ENCODE measurements around the gene CD55. TPM values are rescaled to one million over a fixed set of nuclear protein-coding genes. Genes with fewer than 3 reads are reported as not detected.

CD55 gene
- total RNA-seq, 1 donor from 2014 or later, result 512 TPM

DNA sequence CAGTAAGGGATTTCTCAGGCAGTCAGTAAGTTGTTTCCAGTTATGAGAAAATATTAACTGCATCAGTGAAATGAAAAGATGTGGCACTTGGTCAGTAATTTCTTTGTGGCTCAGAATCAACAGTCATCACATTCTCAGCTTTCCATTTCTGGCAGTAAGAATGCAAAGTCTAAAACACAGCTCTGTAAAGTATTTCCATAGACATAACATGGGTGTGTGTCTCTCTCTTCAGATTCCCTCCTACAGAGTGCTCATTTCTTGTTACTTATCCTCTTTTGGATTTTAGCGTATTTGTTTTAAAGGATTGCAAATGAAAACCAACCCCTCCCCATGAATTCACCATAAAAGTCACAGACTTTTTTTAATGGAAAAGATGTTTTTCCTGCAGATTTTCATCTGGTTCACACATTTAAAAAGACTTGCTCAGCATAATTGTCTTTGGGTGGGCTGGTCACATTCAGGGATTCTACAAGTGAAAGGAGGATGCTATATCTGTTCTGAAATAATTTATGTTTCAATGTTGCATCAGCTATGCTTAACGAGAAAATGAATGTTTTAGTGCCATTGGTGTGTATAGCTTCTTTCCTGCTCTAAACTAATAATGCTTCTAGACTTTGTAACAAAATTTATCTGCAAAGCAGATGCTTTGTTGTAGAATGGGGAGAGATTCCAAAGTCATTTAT is 34.6 kb upstream of the CD55 start:
- H3K27ac ChIP-seq, result no peak overlapping the region
- TF ChIP-seq, protein P1, sequence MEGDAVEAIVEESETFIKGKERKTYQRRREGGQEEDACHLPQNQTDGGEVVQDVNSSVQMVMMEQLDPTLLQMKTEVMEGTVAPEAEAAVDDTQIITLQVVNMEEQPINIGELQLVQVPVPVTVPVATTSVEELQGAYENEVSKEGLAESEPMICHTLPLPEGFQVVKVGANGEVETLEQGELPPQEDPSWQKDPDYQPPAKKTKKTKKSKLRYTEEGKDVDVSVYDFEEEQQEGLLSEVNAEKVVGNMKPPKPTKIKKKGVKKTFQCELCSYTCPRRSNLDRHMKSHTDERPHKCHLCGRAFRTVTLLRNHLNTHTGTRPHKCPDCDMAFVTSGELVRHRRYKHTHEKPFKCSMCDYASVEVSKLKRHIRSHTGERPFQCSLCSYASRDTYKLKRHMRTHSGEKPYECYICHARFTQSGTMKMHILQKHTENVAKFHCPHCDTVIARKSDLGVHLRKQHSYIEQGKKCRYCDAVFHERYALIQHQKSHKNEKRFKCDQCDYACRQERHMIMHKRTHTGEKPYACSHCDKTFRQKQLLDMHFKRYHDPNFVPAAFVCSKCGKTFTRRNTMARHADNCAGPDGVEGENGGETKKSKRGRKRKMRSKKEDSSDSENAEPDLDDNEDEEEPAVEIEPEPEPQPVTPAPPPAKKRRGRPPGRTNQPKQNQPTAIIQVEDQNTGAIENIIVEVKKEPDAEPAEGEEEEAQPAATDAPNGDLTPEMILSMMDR (IDR thresholded peaks at IDR 0.05), result no peak
- ATAC-seq, result no peak
- H3K4me1 ChIP-seq, result no peaks in the 10 kb centered on the region
- H3K27me3 ChIP-seq, result no peaks in the 10 kb centered on the region
- intact Hi-C loops (cut with DNase I), result no loop called here
- no peaks in the 10 kb centered on the region for H3K36me3 ChIP-seq
- H3K9me3 ChIP-seq, result no peaks in the 10 kb centered on the region
- DNase-seq, result no peak
- H3K4me3 ChIP-seq, result no peak overlapping the region

DNA sequence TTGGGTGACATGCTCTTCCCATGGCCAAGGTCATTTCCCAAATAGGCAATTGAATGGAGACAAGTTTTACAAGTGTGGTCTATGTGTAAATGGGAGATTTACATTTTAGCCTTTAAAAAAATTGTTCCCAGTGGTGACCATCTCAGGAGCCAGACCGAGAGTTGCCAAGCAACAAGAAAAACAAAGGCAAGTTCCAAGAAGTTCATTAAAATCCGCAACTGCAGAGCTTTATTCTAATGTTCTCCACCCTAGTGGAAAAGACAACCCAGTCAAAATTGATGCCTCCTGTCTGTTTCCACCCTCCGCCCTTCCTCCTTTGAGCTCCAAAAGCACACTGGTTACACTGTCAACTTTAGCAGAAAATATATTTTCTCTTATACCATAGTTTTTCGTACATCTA is 33.2 kb upstream of the CD55 start:
- H3K4me1 ChIP-seq, result no peaks in the 10 kb centered on the region
- intact Hi-C loops (cut with DNase I), result no loop called here
- no peaks in the 10 kb centered on the region for H3K27me3 ChIP-seq
- DNase-seq (no peak), ATAC-seq (no peak)
- H3K4me3 ChIP-seq, result no peak overlapping the region
- TF ChIP-seq, protein P1 (IDR thresholded peaks at IDR 0.05), result no peak
- no peaks in the 10 kb centered on the region for H3K9me3 ChIP-seq
- H3K36me3 ChIP-seq, result no peaks in the 10 kb centered on the region
- no peak overlapping the region for H3K27ac ChIP-seq

DNA sequence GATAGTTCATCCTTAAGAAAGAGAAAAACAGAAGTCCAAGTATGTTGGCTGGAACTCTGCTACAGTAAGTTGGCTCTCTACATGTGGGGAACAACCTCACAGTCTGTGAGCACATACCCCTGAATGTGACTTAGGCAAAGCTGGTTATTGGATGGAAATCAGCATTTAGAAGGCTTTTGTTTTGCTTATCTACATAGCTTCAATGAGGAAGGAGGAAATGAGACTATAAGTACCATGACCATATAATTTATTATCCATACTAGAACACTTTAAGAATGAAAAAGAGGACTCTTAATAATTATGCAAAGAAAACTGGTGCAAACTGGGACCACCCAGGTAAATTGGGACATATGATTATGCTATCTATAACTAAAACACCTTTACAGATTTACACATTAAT is 31.7 kb upstream of the CD55 start:
- DNase-seq (no peak), ATAC-seq (no peak)
- Histone ChIP-seq H3K4me3 (no peak overlapping the region), H3K36me3 (no peaks in the 10 kb centered on the region), H3K27me3 (no peaks in the 10 kb centered on the region), H3K9me3 (no peaks in the 10 kb centered on the region), H3K4me1 (no peaks in the 10 kb centered on the region), H3K27ac (no peak overlapping the region)
- intact Hi-C loops (cut with DNase I), result no loop called here
- TF ChIP-seq, protein P1 (IDR thresholded peaks at IDR 0.05), result no peak

DNA sequence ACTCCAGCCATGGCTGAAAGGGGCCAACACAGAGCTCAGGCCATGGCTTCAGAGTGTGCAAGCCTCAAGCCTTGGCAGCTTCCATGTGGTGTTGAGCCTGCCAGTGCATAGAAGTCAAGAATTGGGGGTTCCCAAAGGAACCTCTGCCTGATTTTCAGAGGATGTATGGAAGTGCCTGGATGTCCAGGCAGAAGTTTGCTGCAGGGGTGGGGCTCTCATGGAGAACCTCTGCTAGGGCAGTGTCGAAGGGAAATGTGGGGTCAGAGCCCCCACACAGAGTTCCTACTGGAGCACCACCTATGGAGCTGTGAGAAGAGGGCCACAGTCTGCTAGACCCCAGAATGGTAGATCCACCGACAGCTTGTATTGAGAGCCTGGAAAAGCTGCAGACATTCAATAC is 29.8 kb upstream of the CD55 start:
- intact Hi-C loops (cut with DNase I), result no loop called here
- no peak for ATAC-seq
- TF ChIP-seq, protein P1 (IDR thresholded peaks at IDR 0.05), result no peak
- no peak overlapping the region for H3K27ac ChIP-seq
- H3K4me3 ChIP-seq, result no peak overlapping the region
- no peaks in the 10 kb centered on the region for H3K4me1 ChIP-seq
- DNase-seq, result no peak
- no peaks in the 10 kb centered on the region for H3K36me3 ChIP-seq
- no peaks in the 10 kb centered on the region for H3K27me3 ChIP-seq
- H3K9me3 ChIP-seq, result no peaks in the 10 kb centered on the region

DNA sequence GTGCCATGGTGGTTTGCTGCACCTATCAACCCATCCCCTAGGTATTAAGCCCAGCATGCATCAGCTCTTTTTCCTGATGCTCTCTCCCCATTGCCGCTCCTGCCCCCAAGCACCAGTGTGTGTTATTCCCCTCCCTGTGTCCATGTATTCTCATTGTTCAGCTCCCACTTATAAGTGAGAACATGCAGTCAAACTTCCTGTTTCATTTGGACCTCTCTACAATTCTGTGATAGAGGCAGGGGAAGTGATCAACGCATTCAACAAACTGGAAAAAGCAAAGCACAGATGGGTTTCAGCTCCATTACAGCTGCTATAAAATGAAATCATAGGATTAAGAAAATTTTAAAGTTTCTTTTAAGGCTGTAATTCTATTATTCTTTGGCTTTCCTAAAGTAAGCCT is 23.3 kb upstream of the CD55 start:
- Histone ChIP-seq H3K36me3 (no peaks in the 10 kb centered on the region), H3K4me3 (peak overlapping the region; percentile 3), H3K4me1 (peaks cover 13% of the 10 kb centered on the region), H3K27ac (peak overlapping the region; percentile 75), H3K9me3 (no peaks in the 10 kb centered on the region), H3K27me3 (no peaks in the 10 kb centered on the region)
- ATAC-seq (peak; percentile 65), DNase-seq (no peak)
- intact Hi-C loops (cut with DNase I), result no loop called here
- TF ChIP-seq, protein P1 (IDR thresholded peaks at IDR 0.05), result no peak

All from upper lobe of right lung (tissue), 1 donor.